ENCODE data around the gene CALHM6. TPM values are rescaled to one million over a fixed set of nuclear protein-coding genes. Genes with fewer than 3 reads are reported as not detected.

CALHM6 gene
- total RNA-seq, 1 experiment from 2014 or later: not detected

DNA sequence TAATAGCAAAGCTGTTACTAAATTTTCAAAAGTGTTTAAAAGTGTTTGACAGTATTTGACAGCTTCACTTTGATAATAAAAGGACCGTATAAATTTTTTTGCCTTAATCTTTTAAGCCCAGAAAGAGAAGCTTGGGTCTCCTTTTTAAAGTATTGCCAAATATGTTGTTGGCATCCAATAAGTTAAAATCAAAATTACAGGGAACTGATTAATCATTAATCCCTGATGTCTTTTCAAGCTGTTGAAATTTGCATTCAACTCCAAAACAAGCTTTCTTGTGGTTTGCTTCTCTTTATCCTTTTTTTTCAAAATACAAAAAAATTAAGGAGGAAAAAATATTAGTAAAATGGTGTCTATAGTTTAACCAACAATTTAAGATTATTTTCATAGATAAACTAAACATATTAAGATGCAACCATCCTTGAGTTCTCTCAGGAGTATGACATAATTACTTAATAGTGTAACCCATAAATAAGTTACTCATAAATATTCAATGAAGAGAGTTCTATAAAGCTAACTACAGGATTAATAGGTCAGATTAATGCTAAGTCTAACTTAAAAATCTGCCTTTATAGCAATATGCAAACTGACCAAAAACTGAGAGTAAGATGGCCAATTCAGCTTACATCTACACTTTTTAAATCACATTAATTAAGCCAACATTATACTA, 27.0 kb upstream of the CALHM6 start:
- intact Hi-C loops (cut with micrococcal nuclease): no loop called here
- H3K27ac ChIP-seq (ENCODE audit: low read depth, low read length): no peak overlapping the region
- TF ChIP-seq, protein P1, sequence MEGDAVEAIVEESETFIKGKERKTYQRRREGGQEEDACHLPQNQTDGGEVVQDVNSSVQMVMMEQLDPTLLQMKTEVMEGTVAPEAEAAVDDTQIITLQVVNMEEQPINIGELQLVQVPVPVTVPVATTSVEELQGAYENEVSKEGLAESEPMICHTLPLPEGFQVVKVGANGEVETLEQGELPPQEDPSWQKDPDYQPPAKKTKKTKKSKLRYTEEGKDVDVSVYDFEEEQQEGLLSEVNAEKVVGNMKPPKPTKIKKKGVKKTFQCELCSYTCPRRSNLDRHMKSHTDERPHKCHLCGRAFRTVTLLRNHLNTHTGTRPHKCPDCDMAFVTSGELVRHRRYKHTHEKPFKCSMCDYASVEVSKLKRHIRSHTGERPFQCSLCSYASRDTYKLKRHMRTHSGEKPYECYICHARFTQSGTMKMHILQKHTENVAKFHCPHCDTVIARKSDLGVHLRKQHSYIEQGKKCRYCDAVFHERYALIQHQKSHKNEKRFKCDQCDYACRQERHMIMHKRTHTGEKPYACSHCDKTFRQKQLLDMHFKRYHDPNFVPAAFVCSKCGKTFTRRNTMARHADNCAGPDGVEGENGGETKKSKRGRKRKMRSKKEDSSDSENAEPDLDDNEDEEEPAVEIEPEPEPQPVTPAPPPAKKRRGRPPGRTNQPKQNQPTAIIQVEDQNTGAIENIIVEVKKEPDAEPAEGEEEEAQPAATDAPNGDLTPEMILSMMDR (IDR thresholded peaks at IDR 0.05 in 2 of 3, conservative IDR thresholded peaks at IDR 0.05 in 1 of 3; ENCODE audit: borderline replicate concordance in 1 of 3, insufficient read depth in 1 of 3, low read depth in 2 of 3, low read length in 2 of 3): no peak
- TF ChIP-seq ZNF274 (IDR thresholded peaks at IDR 0.05; ENCODE audit: low read depth, low read length) (no peak), EZH2phosphoT487 (IDR thresholded peaks at IDR 0.05; ENCODE audit: borderline replicate concordance) (no peak), CEBPB (IDR thresholded peaks at IDR 0.05; ENCODE audit: low read depth) (no peak)
- no peak overlapping the region for H2AFZ ChIP-seq (ENCODE audit: low read depth, low read length, poor library complexity, severe bottlenecking)
- RAD21 ChIA-PET (ENCODE audit: low non-redundant PET in 1 of 2, low total read pairs in 2 of 2, uncharacterized antibody in 2 of 2, unreplicated experiment in 2 of 2): no interaction called here
- ATAC-seq: no peak
- no peaks in the 10 kb centered on the region for H3K9me3 ChIP-seq (ENCODE audit: control insufficient read depth in 1 of 2, insufficient read depth in 1 of 2, low read depth in 1 of 2, low read length in 2 of 2)
- H3K9ac ChIP-seq (ENCODE audit: low read length): no peak overlapping the region
- peaks cover 0 to 3% of the 10 kb centered on the region in 2 experiments; a peak in 2 of 4 replicates for H3K36me3 ChIP-seq (ENCODE audit: control insufficient read depth in 1 of 2, insufficient read depth in 2 of 2, low read length in 2 of 2)
- H3K27me3 ChIP-seq (ENCODE audit: insufficient read depth, low read length): no peaks in the 10 kb centered on the region
- H3K4me3 ChIP-seq (replicated peaks in 1 of 2; ENCODE audit: low read depth in 1 of 2, low read length in 2 of 2): no peak overlapping the region
- CTCF ChIA-PET: no interaction called here
- no peaks in the 10 kb centered on the region for H3K79me2 ChIP-seq (ENCODE audit: insufficient read depth, low read length)
- H3K4me1 ChIP-seq (ENCODE audit: control insufficient read depth in 1 of 2, insufficient read depth in 2 of 2, low read length in 2 of 2): no peaks in the 10 kb centered on the region
- no peaks in the 10 kb centered on the region for H3K9me2 ChIP-seq (ENCODE audit: insufficient read depth)
- H4K20me1 ChIP-seq (ENCODE audit: insufficient read depth): no peaks in the 10 kb centered on the region
- no TSS peak for BruUV-seq (replicated peaks)
- H3K4me2 ChIP-seq (ENCODE audit: low read length): no peak overlapping the region
- DNase-seq (ENCODE audit: low read depth, low spot score): no peak
- POLR2A ChIA-PET: no interaction called here

DNA sequence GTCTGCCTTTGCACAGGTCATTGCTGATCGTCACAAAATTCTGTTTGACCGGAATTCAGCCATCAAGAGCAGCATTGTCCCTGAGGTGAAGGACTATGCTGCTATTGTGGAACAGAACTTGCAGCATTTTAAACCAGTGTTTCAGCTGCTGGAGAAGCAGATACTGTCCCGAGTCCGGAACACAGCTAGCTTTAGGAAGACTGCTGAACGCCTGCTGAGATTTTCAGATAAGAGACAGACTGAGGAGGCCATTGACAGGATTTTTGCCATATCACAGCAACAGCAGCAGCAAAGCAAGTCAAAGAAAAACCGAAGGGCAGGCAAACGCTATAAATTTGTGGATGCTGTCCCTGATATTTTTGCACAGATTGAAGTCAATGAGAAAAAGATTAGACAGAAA, 24.6 kb upstream of the CALHM6 start:
- no peak overlapping the region for H3K4me2 ChIP-seq (ENCODE audit: low read length)
- TF ChIP-seq JUND (IDR thresholded peaks at IDR 0.05) (no peak), POLR2A (IDR thresholded peaks at IDR 0.05; ENCODE audit: borderline replicate concordance, extremely low read depth, insufficient read depth, insufficient read length) (no peak), ZNF274 (IDR thresholded peaks at IDR 0.05; ENCODE audit: low read depth, low read length) (no peak), RAD21 (IDR thresholded peaks at IDR 0.05; ENCODE audit: low read depth) (no peak), EZH2phosphoT487 (IDR thresholded peaks at IDR 0.05; ENCODE audit: borderline replicate concordance) (no peak), TCF7L2 (IDR thresholded peaks at IDR 0.05; ENCODE audit: borderline replicate concordance, extremely low read depth, insufficient read depth, insufficient read length) (no peak), EZH2 (IDR thresholded peaks at IDR 0.05) (no peak), YY1 (IDR thresholded peaks at IDR 0.05; ENCODE audit: extremely low read depth, insufficient replicate concordance, low read depth, low read length) (no peak), CEBPB (IDR thresholded peaks at IDR 0.05; ENCODE audit: low read depth) (no peak), EGR1 (IDR thresholded peaks at IDR 0.05; ENCODE audit: low read depth) (no peak), ELF1 (IDR thresholded peaks at IDR 0.05; ENCODE audit: borderline replicate concordance, low read depth) (no peak)
- TF ChIP-seq, protein P2, sequence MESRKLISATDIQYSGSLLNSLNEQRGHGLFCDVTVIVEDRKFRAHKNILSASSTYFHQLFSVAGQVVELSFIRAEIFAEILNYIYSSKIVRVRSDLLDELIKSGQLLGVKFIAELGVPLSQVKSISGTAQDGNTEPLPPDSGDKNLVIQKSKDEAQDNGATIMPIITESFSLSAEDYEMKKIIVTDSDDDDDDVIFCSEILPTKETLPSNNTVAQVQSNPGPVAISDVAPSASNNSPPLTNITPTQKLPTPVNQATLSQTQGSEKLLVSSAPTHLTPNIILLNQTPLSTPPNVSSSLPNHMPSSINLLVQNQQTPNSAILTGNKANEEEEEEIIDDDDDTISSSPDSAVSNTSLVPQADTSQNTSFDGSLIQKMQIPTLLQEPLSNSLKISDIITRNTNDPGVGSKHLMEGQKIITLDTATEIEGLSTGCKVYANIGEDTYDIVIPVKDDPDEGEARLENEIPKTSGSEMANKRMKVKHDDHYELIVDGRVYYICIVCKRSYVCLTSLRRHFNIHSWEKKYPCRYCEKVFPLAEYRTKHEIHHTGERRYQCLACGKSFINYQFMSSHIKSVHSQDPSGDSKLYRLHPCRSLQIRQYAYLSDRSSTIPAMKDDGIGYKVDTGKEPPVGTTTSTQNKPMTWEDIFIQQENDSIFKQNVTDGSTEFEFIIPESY (IDR thresholded peaks at IDR 0.05; ENCODE audit: extremely low read depth, insufficient replicate concordance, low read length): no peak

More for the DNA sequence above, 24.6 kb upstream of the CALHM6 start:
- Histone ChIP-seq H3K36me3 (ENCODE audit: control insufficient read depth in 1 of 2, insufficient read depth in 2 of 2, low read length in 2 of 2) (peaks cover 0 to 3% of the 10 kb centered on the region in 2 experiments; a peak in 2 of 4 replicates), H3K79me2 (ENCODE audit: insufficient read depth, low read length) (no peaks in the 10 kb centered on the region), H3K4me1 (ENCODE audit: control insufficient read depth in 1 of 2, insufficient read depth in 2 of 2, low read length in 2 of 2) (no peaks in the 10 kb centered on the region), H3K9me3 (ENCODE audit: control insufficient read depth in 1 of 2, insufficient read depth in 1 of 2, low read depth in 1 of 2, low read length in 2 of 2) (no peaks in the 10 kb centered on the region), H3K27ac (ENCODE audit: low read depth, low read length) (no peak overlapping the region), H3K27me3 (ENCODE audit: insufficient read depth, low read length) (no peaks in the 10 kb centered on the region), H2AFZ (ENCODE audit: low read depth, low read length, poor library complexity, severe bottlenecking) (no peak overlapping the region), H4K20me1 (ENCODE audit: insufficient read depth) (no peaks in the 10 kb centered on the region), H3K9me2 (ENCODE audit: insufficient read depth) (no peaks in the 10 kb centered on the region), H3K4me3 (replicated peaks in 1 of 2; ENCODE audit: low read depth in 1 of 2, low read length in 2 of 2) (no peak overlapping the region), H3K9ac (ENCODE audit: low read length) (no peak overlapping the region)
- BruUV-seq (replicated peaks): no TSS peak
- intact Hi-C loops (cut with micrococcal nuclease): no loop called here
- ChIA-PET CTCF (no interaction called here), RAD21 (ENCODE audit: low non-redundant PET in 1 of 2, low total read pairs in 2 of 2, uncharacterized antibody in 2 of 2, unreplicated experiment in 2 of 2) (no interaction called here), POLR2A (no interaction called here)
- ATAC-seq (no peak), DNase-seq (ENCODE audit: low read depth, low spot score) (no peak)
